AG09319 (cell line): ENCODE results near the gene PGPEP1.

ENCODE experiments used
- DNase-seq: peaks from one replicate; pipeline ENCODE4 v3.0.0-alpha.2; 2010; ENCODE audit warnings: low read depth; ENCODE audit errors: extremely low read depth
- CTCF ChIP-seq: IDR thresholded peaks from 2 replicates; pipeline ENCODE4 v1.5.1; 2011; ENCODE audit warnings: low read depth, mild to moderate bottlenecking, inconsistent platforms, low read length, moderate library complexity

The PGPEP1 gene

GRCh38 chr19:18414504-18415177, 74.2 kb downstream of the PGPEP1 start:
- no peak for DNase-seq
- TF ChIP-seq CTCF: no peak

GRCh38 chr19:18415178-18415867, 74.9 kb downstream of the PGPEP1 start:
- no peak; the same call in 1 of the 2 replicates for TF ChIP-seq CTCF
- peak; percentile 71 for DNase-seq

- DNase-seq: peak; percentile 71
Observed at GRCh38 chr19:18416778-18417249, 76.4 kb downstream of the PGPEP1 start.

GRCh38 chr19:18417250-18418028, 77.0 kb downstream of the PGPEP1 start:
- no peak for DNase-seq

More at GRCh38 chr19:18416778-18417249, 76.4 kb downstream of the PGPEP1 start:
- TF ChIP-seq CTCF: no peak

GRCh38 chr19:18418029-18418482, 77.7 kb downstream of the PGPEP1 start:
- DNase-seq: no peak
- no peak for TF ChIP-seq CTCF

More at GRCh38 chr19:18417250-18418028, 77.0 kb downstream of the PGPEP1 start:
- TF ChIP-seq CTCF: no peak

GRCh38 chr19:18418483-18419194, 78.2 kb downstream of the PGPEP1 start:
- no peak for TF ChIP-seq CTCF
- DNase-seq: no peak
